ENCODE data around the gene P2RX4.
"Not testable (repeated sequence)": the region's sequence is repeated elsewhere in the genome, so short reads cannot be mapped to it uniquely, and the experiment has no call there.

GRCh38 chr12:121282910-121283309, 73.0 kb downstream of the P2RX4 start:
- TF ChIP-seq CTCF, POLR2A (IDR thresholded peaks at IDR 0.05): not testable (repeated sequence)

Measured in right lobe of liver (tissue), 4 donors.